ENCODE results near the gene EMC8.
"Not testable (repeated sequence)": the region's sequence is repeated elsewhere in the genome, so short reads cannot be mapped to it uniquely, and the experiment has no call there.

The EMC8 gene

GRCh38 chr16:85812811-85813700 lies 13.7 kb upstream of the EMC8 start:
- no peak for DNase-seq (ENCODE audit: low read depth)

- no peak for DNase-seq (ENCODE audit: low read depth)
Observed at GRCh38 chr16:85812031-85812807, 12.9 kb upstream of the EMC8 start.

GRCh38 chr16:85810742-85811115 lies 11.4 kb upstream of the EMC8 start:
- DNase-seq (ENCODE audit: low read depth): no peak

GRCh38 chr16:85810097-85810741 lies 10.9 kb upstream of the EMC8 start:
- DNase-seq (ENCODE audit: low read depth): no peak

- no peak for DNase-seq (ENCODE audit: low read depth)
Observed at GRCh38 chr16:85809645-85810044, 10.3 kb upstream of the EMC8 start.

- DNase-seq (ENCODE audit: low read depth): no peak
Observed at GRCh38 chr16:85808926-85809325, 9.6 kb upstream of the EMC8 start.

- not testable (repeated sequence) for DNase-seq (ENCODE audit: low read depth)
Observed at GRCh38 chr16:85808104-85808503, 8.8 kb upstream of the EMC8 start.

- DNase-seq (ENCODE audit: low read depth): not testable (repeated sequence)
Observed at GRCh38 chr16:85807340-85807739, 8.0 kb upstream of the EMC8 start.

GRCh38 chr16:85806539-85806938 lies 7.2 kb upstream of the EMC8 start:
- no peak for DNase-seq (ENCODE audit: low read depth)

GRCh38 chr16:85805442-85806045 lies 6.2 kb upstream of the EMC8 start:
- DNase-seq (ENCODE audit: low read depth): no peak

GRCh38 chr16:85803570-85803969 lies 4.2 kb upstream of the EMC8 start:
- no peak for DNase-seq (ENCODE audit: low read depth)

- no peak for DNase-seq (ENCODE audit: low read depth)
Observed at GRCh38 chr16:85800321-85800669, 951 bp upstream of the EMC8 start.

GRCh38 chr16:85798901-85799496 lies 345 bp downstream of the EMC8 start:
- no peak for DNase-seq (ENCODE audit: low read depth)

GRCh38 chr16:85798283-85798776 lies 1.0 kb downstream of the EMC8 start:
- DNase-seq (ENCODE audit: low read depth): no peak

- no peak for DNase-seq (ENCODE audit: low read depth)
Observed at GRCh38 chr16:85796599-85796998, 2.7 kb downstream of the EMC8 start.

- no peak for DNase-seq (ENCODE audit: low read depth)
Observed at GRCh38 chr16:85796152-85796551, 3.2 kb downstream of the EMC8 start.

GRCh38 chr16:85794696-85795095 lies 4.6 kb downstream of the EMC8 start:
- no peak for DNase-seq (ENCODE audit: low read depth)

- no peak for DNase-seq (ENCODE audit: low read depth)
Observed at GRCh38 chr16:85793662-85794298, 5.6 kb downstream of the EMC8 start.

GRCh38 chr16:85789773-85790172 lies 9.6 kb downstream of the EMC8 start:
- DNase-seq (ENCODE audit: low read depth): no peak

- DNase-seq (ENCODE audit: low read depth): no peak
Observed at GRCh38 chr16:85788819-85789218, 10.5 kb downstream of the EMC8 start.

GRCh38 chr16:85785927-85786326 lies 13.4 kb downstream of the EMC8 start:
- DNase-seq (ENCODE audit: low read depth): no peak

Measured in non-pigmented ciliary epithelial cell (primary cell).